Liver (tissue), 3 donors: ENCODE measurements around the gene TBX5.

Experiments used
- ATF3 ChIP-seq: IDR thresholded peaks from 2 replicates; pipeline ENCODE4 v1.6.1; 2016; ENCODE audit warnings: antibody characterized with exemption
- CTCF ChIP-seq: fragments of 150-350 bp; IDR thresholded peaks from 2 replicates; pipeline ENCODE4 v1.5.1; 2017; ENCODE audit warnings: improper control_type of control experiment, low read depth, low read length; ENCODE audit not compliant: missing input control
- HNF4A ChIP-seq, 2 donors: conservative IDR thresholded peaks; 2 replicates each; pipeline ENCODE4 v1.6.1; 2016; ENCODE audit warnings: antibody characterized with exemption in 2 of 2, mild to moderate bottlenecking in 2 of 2
- JUND ChIP-seq, 2 donors: IDR thresholded peaks; 2 replicates each; pipeline ENCODE4 v1.6.1; 2016; ENCODE audit warnings: antibody characterized with exemption in 2 of 2
- MAX ChIP-seq: IDR thresholded peaks from 2 replicates; pipeline ENCODE4 v1.6.1; 2016; ENCODE audit warnings: antibody characterized with exemption
- RAD21 ChIP-seq, 2 donors: IDR thresholded peaks; 2 replicates each; pipeline ENCODE4 v1.6.1; 2016; ENCODE audit warnings: antibody characterized with exemption in 2 of 2, mild to moderate bottlenecking in 2 of 2
- REST ChIP-seq: IDR thresholded peaks from 2 replicates; pipeline ENCODE4 v1.6.1; 2016; ENCODE audit warnings: antibody characterized with exemption, mild to moderate bottlenecking
- SP1 ChIP-seq: IDR thresholded peaks from 2 replicates; pipeline ENCODE4 v1.6.1; 2018; ENCODE audit warnings: antibody characterized with exemption, mild to moderate bottlenecking
- TAF1 ChIP-seq: conservative IDR thresholded peaks from 2 replicates; pipeline ENCODE4 v1.6.1; 2016; ENCODE audit warnings: antibody characterized with exemption, mild to moderate bottlenecking
- YY1 ChIP-seq: IDR thresholded peaks from 2 replicates; pipeline ENCODE4 v1.6.1; 2016; ENCODE audit warnings: antibody characterized with exemption, mild to moderate bottlenecking
- ZBTB33 ChIP-seq: IDR thresholded peaks from 2 replicates; pipeline ENCODE4 v1.6.1; 2016; ENCODE audit warnings: antibody characterized with exemption
- donor health status: healthy.
- donor health status: healthy.

- TF ChIP-seq CTCF (no peak), REST (no peak), YY1 (no peak), TAF1 (no peak), MAX (no peak), JUND (IDR thresholded peaks at IDR 0.05) (no peak), HNF4A (conservative IDR thresholded peaks at IDR 0.05) (no peak), RAD21 (IDR thresholded peaks at IDR 0.05) (no peak), ATF3 (no peak), ZBTB33 (no peak), SP1 (no peak)
These were observed 9.6 kb downstream of the TBX5 start for GRCh38 chr12:114396153-114396868.
